ENCODE data around the gene AMER3. TPM values are rescaled to one million over a fixed set of nuclear protein-coding genes. Genes with fewer than 3 reads are reported as not detected.

Gene AMER3
- total and polyA plus RNA-seq, 5 experiments from 2014 or later, result not detected

DNA sequence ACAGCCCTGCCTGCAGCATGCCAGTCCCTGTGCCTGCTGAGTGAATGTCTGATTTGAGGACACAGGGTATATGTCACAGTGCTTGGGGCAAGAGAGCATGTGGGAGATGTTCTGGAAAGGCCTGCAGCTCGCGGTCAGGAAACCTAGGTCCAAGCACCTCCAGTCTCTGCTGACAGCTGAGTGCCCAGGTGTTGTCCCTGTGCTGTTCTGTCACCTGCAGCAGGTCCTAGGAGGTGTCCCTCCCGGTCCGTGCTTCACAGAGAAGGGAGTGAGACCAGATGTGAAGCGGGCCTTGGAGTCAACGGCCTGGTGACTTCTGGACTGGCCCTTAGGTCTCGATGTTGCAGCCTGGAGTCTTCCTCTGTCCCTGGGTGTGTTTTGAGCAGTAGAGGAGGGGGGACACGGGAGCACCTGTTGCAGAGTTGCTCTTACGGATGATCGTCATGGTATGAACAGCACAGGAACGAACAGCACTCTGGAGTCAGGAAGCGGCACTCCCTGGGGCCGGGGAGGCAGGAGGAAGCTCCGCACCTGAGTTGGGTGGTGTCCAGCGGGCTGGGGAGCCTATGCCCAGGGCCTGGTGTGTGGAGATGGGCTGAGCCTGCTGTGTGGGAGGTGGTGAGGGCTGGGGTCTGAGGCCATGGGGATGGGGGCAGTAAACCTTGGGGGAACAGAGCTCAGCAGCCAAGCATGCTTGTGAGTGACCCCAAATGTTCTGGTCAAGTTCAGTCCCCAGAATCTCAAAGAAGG is 59.8 kb downstream of the AMER3 start:
- Mint-ChIP-seq H3K27me3 (peaks cover 5 to 20% (median 12%) of the 10 kb centered on the region in 5 donors), H3K4me1 (no peaks in the 10 kb centered on the region), H3K36me3 (no peaks in the 10 kb centered on the region), H3K27ac (no peak overlapping the region), H3K4me3 (no peak overlapping the region), H3K9me3 (no peaks in the 10 kb centered on the region)
- POLR2A ChIA-PET, result no interaction called here
- ATAC-seq (no peak), DNase-seq (no peak)

Other genes with a start within 250 kb of the AMER3 start
- gene POTEI, start 246.2 kb upstream of the AMER3 start, total RNA-seq, result not detected
- not detected for gene POTEI, start 246.2 kb upstream of the AMER3 start, polyA plus RNA-seq
- gene CFC1B, start 234.3 kb upstream of the AMER3 start, total RNA-seq, result not detected
- not detected for gene CFC1B, start 234.3 kb upstream of the AMER3 start, polyA plus RNA-seq
- not detected for gene CFC1, start 156.0 kb upstream of the AMER3 start, total RNA-seq
- gene CFC1, start 156.0 kb upstream of the AMER3 start, polyA plus RNA-seq, result not detected
- gene POTEJ, start 144.1 kb upstream of the AMER3 start, total RNA-seq, result not detected
- gene POTEJ, start 144.1 kb upstream of the AMER3 start, polyA plus RNA-seq, result not detected
- gene GPR148, start 26.5 kb upstream of the AMER3 start, total RNA-seq, result not detected
- not detected for gene GPR148, start 26.5 kb upstream of the AMER3 start, polyA plus RNA-seq
- 10 to 100 TPM; 10.2 TPM for gene ARHGEF4, start 81.4 kb downstream of the AMER3 start, total RNA-seq
- 10 to 100 TPM in 1 of 3 donors, 1 to 10 TPM in 2; 5.3 to 12.0 (median 9.2) TPM for gene ARHGEF4, start 81.4 kb downstream of the AMER3 start, polyA plus RNA-seq